Ascending aorta (tissue), 2 donors: ENCODE results near the gene SMC6. TPM values are rescaled to one million over a fixed set of nuclear protein-coding genes. Genes with fewer than 3 reads are reported as not detected.

Experiments used
- DNase-seq, 2 donors: peaks; one replicate each; pipeline ENCODE4 v3.0.0-alpha.2; 2019; ENCODE audit warnings: low spot score in 2 of 2
- H3K27ac ChIP-seq, 2 donors: fragments of 200-600 bp; sonication (generic); one replicate each; pipeline ENCODE4 v1.5.1; 2016 to 2017; ENCODE audit warnings: mild to moderate bottlenecking in 1 of 2
- H3K27me3 ChIP-seq: fragments of 200-600 bp; sonication (generic); one replicate; pipeline ENCODE4 v1.5.1; 2017
- H3K36me3 ChIP-seq, 2 donors: fragments of 200-600 bp; sonication (generic); one replicate each; pipeline ENCODE4 v1.5.1; 2016
- H3K4me1 ChIP-seq, 2 donors: fragments of 200-600 bp; sonication (generic); one replicate each; pipeline ENCODE4 v1.5.1; 2016 to 2017; ENCODE audit warnings: mild to moderate bottlenecking in 1 of 2
- H3K4me3 ChIP-seq, 2 donors: fragments of 200-600 bp; sonication (generic); one replicate each; pipeline ENCODE4 v1.5.1; 2016 to 2017; ENCODE audit warnings: mild to moderate bottlenecking in 1 of 2
- H3K9me3 ChIP-seq, 2 donors: fragments of 200-600 bp; sonication (generic); one replicate each; pipeline ENCODE4 v1.5.1; 2016
- CTCF ChIP-seq, 3 experiments: fragments of 200-600 bp in 2 of 3; fragments of 450-650 bp in 1 of 3; sonication (generic) in 2 of 3; IDR thresholded peaks; one replicate each; pipeline ENCODE4 v1.5.1; 2016 to 2019; ENCODE audit warnings: antibody characterized with exemption in 3 of 3, mild to moderate bottlenecking in 1 of 3, moderate library complexity in 1 of 3
- intact Hi-C: fragments of 100-400 bp; cut with DNase I; formaldehyde crosslinking; loops from one replicate; pipeline ENCODE4 v1.15.1; 2023
- total RNA-seq: library from RNA; depleted of rRNA; stranded (reverse); fragments of >200 nt; gene quantifications from one replicate; pipeline ENCODE4 v1.1.0, GENCODE V29; 2016

Gene SMC6
- total RNA-seq, 1 donor from 2014 or later = 6.2 TPM

- TF ChIP-seq CTCF (IDR thresholded peaks at IDR 0.05) = no peak
- intact Hi-C loops = no loop called here
- DNase-seq = no peak
- peaks cover 1 to 6% of the 10 kb centered on the region in 2 donors for H3K36me3 ChIP-seq
- H3K9me3 ChIP-seq = no peaks in the 10 kb centered on the region
- H3K27ac ChIP-seq = no peak overlapping the region
- no peaks in the 10 kb centered on the region for H3K4me1 ChIP-seq
- H3K4me3 ChIP-seq = no peak overlapping the region
- no peaks in the 10 kb centered on the region for H3K27me3 ChIP-seq
These were observed 93.4 kb downstream of the SMC6 start for GRCh38 chr2:17660219-17660618.

DNA sequence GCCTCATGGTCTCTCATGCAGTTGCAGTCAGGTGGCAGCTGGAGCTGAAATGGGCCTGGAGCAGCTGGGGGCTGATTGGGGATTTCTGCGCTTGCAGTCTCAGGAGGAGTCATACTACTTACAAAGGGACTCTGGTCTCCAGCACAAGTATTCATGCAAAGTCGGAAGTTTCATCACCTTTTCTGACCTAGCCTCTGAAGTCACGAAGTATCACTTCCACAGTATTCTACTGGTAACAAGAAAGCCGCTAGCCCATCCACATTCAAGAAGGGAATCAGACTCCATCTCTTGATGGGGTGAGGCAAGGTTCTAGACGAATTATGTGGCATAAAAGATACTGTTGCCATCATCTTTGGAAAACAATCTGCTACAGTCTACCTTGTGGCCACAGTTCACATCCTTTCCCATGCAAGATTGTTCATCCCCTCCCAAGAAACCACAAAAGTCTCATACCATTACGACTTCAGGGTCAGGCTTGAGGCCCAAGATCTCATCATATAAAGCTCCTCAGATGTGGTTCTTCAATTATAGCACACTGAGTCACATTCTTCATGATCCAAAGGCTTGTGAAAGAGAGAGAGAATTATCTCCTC, 95.3 kb downstream of the SMC6 start:
- no peak for TF ChIP-seq CTCF (IDR thresholded peaks at IDR 0.05)
- no peaks in the 10 kb centered on the region for H3K4me1 ChIP-seq
- no peaks in the 10 kb centered on the region for H3K9me3 ChIP-seq
- H3K27me3 ChIP-seq = no peaks in the 10 kb centered on the region
- H3K36me3 ChIP-seq = no peaks in the 10 kb centered on the region
- H3K4me3 ChIP-seq = no peak overlapping the region
- intact Hi-C loops = no loop called here
- no peak overlapping the region for H3K27ac ChIP-seq
- DNase-seq = no peak

- intact Hi-C loops = no loop called here
- Histone ChIP-seq H3K27ac (no peak overlapping the region), H3K27me3 (no peaks in the 10 kb centered on the region), H3K4me1 (no peaks in the 10 kb centered on the region), H3K4me3 (no peak overlapping the region), H3K36me3 (no peaks in the 10 kb centered on the region), H3K9me3 (no peaks in the 10 kb centered on the region)
- no peak for DNase-seq
- no peak for TF ChIP-seq CTCF (IDR thresholded peaks at IDR 0.05)
These were observed 95.9 kb downstream of the SMC6 start for GRCh38 chr2:17657759-17658158.

DNA sequence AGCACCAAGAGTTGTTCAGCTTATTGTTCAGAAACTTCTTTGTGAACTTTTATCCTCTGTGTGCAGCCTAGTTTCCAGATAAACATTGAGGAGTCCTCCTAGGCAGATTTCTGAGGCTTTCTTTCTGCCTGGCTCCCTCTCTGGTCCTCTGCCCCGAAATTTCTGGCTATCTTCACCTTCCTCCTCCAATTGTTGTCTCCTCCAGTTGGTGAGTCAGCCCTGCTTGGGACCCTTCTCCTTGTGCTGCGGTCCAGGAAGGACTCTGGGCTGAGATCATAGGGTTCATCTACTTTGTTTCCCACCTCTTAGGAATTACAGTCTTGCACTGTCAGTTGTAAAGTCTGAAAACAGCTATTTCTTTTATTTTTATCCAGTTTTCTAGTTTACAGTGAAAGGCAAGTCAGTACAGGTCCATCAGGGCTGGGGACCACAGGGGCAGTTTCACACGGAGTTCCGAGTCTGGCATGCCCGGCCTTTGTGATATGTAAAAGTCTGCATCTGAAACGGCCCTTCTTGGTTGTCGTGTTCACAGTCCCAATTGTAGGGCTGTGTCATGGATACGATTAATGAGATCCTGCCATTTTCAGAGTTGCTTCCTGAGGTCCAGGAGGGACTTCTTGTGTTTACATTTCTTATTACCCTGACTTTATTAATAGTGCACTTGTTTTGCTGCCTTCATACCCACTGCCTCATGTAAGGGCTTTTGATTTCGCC, 100.8 kb downstream of the SMC6 start:
- TF ChIP-seq CTCF (IDR thresholded peaks at IDR 0.05) = no peak
- Histone ChIP-seq H3K9me3 (no peaks in the 10 kb centered on the region), H3K27ac (no peak overlapping the region), H3K36me3 (no peaks in the 10 kb centered on the region), H3K27me3 (no peaks in the 10 kb centered on the region), H3K4me3 (no peak overlapping the region), H3K4me1 (no peaks in the 10 kb centered on the region)
- DNase-seq = no peak
- intact Hi-C loops = no loop called here

GRCh38 chr2:17649026-17649425, 104.6 kb downstream of the SMC6 start:
- H3K27ac ChIP-seq = no peak overlapping the region
- no peaks in the 10 kb centered on the region for H3K27me3 ChIP-seq
- H3K4me1 ChIP-seq = no peaks in the 10 kb centered on the region
- TF ChIP-seq CTCF (IDR thresholded peaks at IDR 0.05) = no peak
- intact Hi-C loops = no loop called here
- H3K4me3 ChIP-seq = no peak overlapping the region
- no peaks in the 10 kb centered on the region for H3K9me3 ChIP-seq
- no peak for DNase-seq
- no peaks in the 10 kb centered on the region for H3K36me3 ChIP-seq
